Stimulated activated naive B cell treated with anti-CD40 and anti-IgM and Interleukin-4, amounts not matched to agents 10 μg/mL and 1 μg/mL and 100 μg/mL, for 72 hours (primary cell): ENCODE results near the gene RPS10.

Source experiments
- ATAC-seq, 2 donors: fragments of 150-1000 bp; cut with Tn5 transposase; replicated peaks; 2 replicates each; pipeline ENCODE4 v1.10.0; 2021; ENCODE audit warnings: moderate library complexity in 1 of 2
- DNase-seq: peaks from one replicate; pipeline ENCODE4 v3.0.0; 2021
- H3K27ac Mint-ChIP-seq: one replicate; pipeline ENCODE4 v1.8.0; 2022; ENCODE audit warnings: mild to moderate bottlenecking, mixed read lengths
- H3K27me3 Mint-ChIP-seq, 2 donors: one replicate each; pipeline ENCODE4 v1.8.0; 2022; ENCODE audit warnings: mixed read lengths in 2 of 2
- H3K36me3 Mint-ChIP-seq, 2 donors: one replicate each; pipeline ENCODE4 v1.8.0; 2022; ENCODE audit warnings: mixed read lengths in 2 of 2, mild to moderate bottlenecking in 1 of 2
- H3K4me1 Mint-ChIP-seq, 2 donors: one replicate each; pipeline ENCODE4 v1.8.0; 2022; ENCODE audit warnings: mixed read lengths in 2 of 2, mild to moderate bottlenecking in 1 of 2
- H3K4me3 Mint-ChIP-seq, 2 donors: one replicate each; pipeline ENCODE4 v1.8.0; 2022; ENCODE audit warnings: mild to moderate bottlenecking in 2 of 2, mixed read lengths in 2 of 2, moderate library complexity in 1 of 2
- H3K9me3 Mint-ChIP-seq, 2 donors: one replicate each; pipeline ENCODE4 v1.8.0; 2022; ENCODE audit warnings: mixed read lengths in 2 of 2, mild to moderate bottlenecking in 1 of 2

RPS10 gene

DNA sequence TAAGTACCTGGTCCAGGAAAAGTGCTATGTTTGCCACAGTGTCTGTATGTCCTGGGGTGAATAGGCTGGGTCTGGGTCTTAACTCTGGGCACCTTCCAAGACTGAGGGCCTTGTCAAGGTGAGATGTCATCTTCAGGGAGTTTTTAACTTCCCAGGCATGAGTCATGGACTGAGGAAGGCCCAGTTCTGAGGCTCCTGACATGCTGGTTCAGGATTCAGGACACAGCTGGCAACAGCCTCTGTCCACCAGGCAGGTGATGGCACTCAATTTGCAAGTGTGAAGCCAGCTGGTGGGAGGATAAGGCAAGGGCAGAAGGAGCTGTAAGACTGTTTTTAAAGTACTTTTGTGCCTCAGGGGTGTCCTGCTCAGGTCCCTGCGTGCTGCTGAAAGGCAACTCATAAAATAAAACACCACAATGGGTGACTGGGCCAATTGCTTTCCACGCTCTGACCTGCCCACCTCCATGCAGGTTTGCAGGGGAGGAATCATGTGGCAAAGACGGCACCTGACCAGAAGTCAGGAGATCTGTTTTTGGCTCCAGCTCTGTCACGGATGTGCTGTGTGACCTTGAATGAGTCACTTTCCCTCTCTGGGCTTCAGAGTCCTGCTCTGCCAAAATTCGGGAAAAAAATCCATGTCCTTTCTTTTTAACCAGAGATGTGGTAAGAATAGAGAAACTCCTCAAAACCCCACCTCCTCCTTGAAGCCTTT is 35.1 kb upstream of the RPS10 start:
- H3K27me3 Mint-ChIP-seq: peaks cover 27 to 40% of the 10 kb centered on the region in 2 donors
- no peaks in the 10 kb centered on the region for H3K9me3 Mint-ChIP-seq
- no peaks in the 10 kb centered on the region for H3K36me3 Mint-ChIP-seq
- ATAC-seq (no peak), DNase-seq (no peak)
- no peak overlapping the region for H3K27ac Mint-ChIP-seq
- H3K4me1 Mint-ChIP-seq: peaks cover 6 to 10% of the 10 kb centered on the region in 2 donors
- H3K4me3 Mint-ChIP-seq: no peak overlapping the region

DNA sequence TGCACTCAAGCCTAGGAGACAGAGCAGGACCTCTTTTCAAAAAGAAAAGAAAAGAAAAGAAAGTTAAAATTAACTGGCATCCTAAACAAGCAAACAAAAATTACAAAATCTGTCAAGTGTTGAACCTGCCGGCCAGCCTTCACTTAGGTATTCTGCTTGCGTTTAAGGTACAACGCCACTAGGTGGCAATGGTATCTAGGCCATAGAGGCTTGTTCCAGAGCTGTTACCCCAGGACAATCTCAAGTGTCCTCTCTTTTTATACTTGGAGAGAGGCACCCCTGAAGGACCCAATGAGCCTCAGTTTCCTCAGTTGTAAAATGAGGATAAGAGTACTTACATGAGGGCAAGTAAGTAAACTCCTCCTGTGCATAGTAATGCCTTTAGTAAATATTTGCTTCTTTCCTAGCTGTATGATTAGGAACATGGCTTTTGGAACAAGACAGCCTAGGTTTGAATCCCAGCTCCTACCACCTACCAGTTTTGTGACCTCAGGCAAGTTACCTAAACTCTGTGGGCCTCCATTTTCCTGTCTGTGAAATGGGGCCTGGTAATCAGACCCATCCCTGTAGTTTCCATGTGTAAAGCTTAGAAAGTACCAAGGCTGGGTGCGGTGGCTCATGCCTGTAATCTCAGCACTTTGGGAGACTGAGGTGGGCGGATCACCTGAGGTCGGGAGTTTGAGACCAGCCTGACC is 34.2 kb upstream of the RPS10 start:
- DNase-seq (peak; percentile 21), ATAC-seq (peak; percentile 86)
- peaks cover 18 to 34% of the 10 kb centered on the region in 2 donors for H3K27me3 Mint-ChIP-seq
- no peak overlapping the region for H3K27ac Mint-ChIP-seq
- no peak overlapping the region for H3K4me3 Mint-ChIP-seq
- no peaks in the 10 kb centered on the region for H3K9me3 Mint-ChIP-seq
- no peaks in the 10 kb centered on the region for H3K36me3 Mint-ChIP-seq
- H3K4me1 Mint-ChIP-seq: peaks cover under 1 to 3% of the 10 kb centered on the region in 2 donors

DNA sequence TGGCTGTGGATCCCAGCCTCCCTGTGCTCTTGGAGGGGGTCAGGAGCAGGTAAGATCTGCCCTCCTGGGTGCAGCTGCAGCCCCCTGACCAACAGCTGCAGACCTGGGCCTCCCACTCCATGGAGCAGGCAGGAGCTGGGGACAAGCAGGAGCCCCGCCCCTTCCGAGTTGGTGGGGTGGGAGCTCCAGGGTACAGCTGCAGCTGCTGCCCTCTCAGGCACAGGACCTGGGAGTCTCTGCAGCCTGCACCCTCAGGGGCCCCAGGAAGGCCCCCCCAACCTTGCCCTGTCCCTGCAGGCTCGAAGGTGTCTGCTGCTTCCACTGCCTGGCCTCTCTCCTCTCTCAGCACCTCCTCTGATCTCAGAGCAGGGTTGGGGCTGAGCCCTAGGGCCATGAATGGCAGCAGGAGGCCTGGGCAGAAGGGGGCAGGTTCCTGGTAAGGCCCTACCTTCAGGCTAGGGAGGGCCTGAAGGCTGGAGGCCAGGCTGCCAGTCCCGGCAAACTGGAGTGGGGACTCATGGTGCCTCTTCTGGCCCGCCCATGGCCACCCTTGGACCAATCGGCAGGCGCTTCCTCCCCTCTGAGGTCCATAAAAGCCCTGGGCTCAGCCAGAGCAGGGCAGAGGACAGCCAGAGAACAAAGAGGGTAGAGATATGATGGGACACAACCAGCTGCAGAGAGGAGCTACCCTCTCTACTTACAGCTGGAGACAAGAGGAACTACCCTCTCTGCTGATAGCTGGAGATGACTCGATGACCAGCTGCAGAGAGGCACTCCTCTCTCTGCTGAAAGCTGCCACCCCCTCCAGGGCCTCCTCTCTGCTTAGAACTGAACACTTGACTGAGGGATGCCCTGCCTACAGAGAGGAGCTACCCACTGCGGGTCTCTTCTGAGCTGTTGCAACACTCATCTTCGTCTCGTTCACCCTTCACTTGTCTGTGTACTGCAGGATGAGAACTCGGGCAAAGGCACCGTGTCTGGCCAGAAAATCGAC is 32.2 kb upstream of the RPS10 start:
- peak in 1 of 2 donors; percentile 36 for ATAC-seq

GRCh38 chr6:34457382-34457741 is 31.5 kb upstream of the RPS10 start:
- DNase-seq (no peak), ATAC-seq (peak in 1 of 2 donors; percentile 36)
- H3K4me1 Mint-ChIP-seq: no peaks in the 10 kb centered on the region
- H3K36me3 Mint-ChIP-seq: no peaks in the 10 kb centered on the region
- H3K9me3 Mint-ChIP-seq: no peaks in the 10 kb centered on the region
- no peak overlapping the region for H3K27ac Mint-ChIP-seq
- H3K4me3 Mint-ChIP-seq: no peak overlapping the region
- peaks cover 0 to 10% of the 10 kb centered on the region in 2 donors for H3K27me3 Mint-ChIP-seq

More for the DNA sequence above, 32.2 kb upstream of the RPS10 start:
- Mint-ChIP-seq H3K9me3 (no peaks in the 10 kb centered on the region), H3K27me3 (peaks cover 4 to 16% of the 10 kb centered on the region in 2 donors), H3K4me1 (no peaks in the 10 kb centered on the region), H3K27ac (no peak overlapping the region), H3K36me3 (no peaks in the 10 kb centered on the region), H3K4me3 (no peak overlapping the region)
- no peak for DNase-seq

GRCh38 chr6:34455831-34456230 is 30.0 kb upstream of the RPS10 start:
- H3K27me3 Mint-ChIP-seq: no peaks in the 10 kb centered on the region
- ATAC-seq (no peak), DNase-seq (no peak)
- H3K36me3 Mint-ChIP-seq: peaks cover 0 to 3% of the 10 kb centered on the region in 2 donors
- no peaks in the 10 kb centered on the region for H3K4me1 Mint-ChIP-seq
- H3K9me3 Mint-ChIP-seq: peaks cover 4 to 5% of the 10 kb centered on the region in 2 donors
- no peak overlapping the region for H3K4me3 Mint-ChIP-seq
- H3K27ac Mint-ChIP-seq: no peak overlapping the region

DNA sequence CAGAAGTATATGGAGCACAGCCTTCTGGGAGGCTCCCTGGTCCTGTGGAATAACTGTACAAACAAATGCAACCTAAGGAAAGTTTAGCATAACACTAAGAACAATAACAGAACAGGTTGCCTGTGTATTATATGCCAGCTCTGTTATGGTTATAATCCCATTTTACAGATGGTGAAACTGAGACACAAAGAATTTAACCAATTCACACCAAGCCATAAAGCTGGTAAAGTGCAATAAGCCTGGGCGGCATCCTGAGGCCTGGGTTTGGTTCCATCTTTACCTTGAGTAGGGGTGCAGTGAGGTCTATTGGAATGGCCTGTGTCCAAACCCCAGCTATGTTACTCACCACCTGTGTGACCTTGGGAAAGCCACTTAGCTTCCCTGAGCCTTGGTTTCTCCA is 25.3 kb upstream of the RPS10 start:
- DNase-seq (no peak), ATAC-seq (no peak)
- Mint-ChIP-seq H3K4me1 (no peaks in the 10 kb centered on the region), H3K9me3 (peaks cover 4 to 5% of the 10 kb centered on the region in 2 donors), H3K27ac (no peak overlapping the region), H3K4me3 (no peak overlapping the region), H3K27me3 (peaks cover 0 to 4% of the 10 kb centered on the region in 2 donors), H3K36me3 (peaks cover 0 to 3% of the 10 kb centered on the region in 2 donors)

- no peak overlapping the region for H3K4me3 Mint-ChIP-seq
- H3K36me3 Mint-ChIP-seq: peaks cover 0 to 3% of the 10 kb centered on the region in 2 donors
- H3K4me1 Mint-ChIP-seq: no peaks in the 10 kb centered on the region
- H3K27ac Mint-ChIP-seq: no peak overlapping the region
- DNase-seq (no peak), ATAC-seq (peak; percentile 34 to 63)
- H3K27me3 Mint-ChIP-seq: peaks cover 0 to 4% of the 10 kb centered on the region in 2 donors
- peaks cover 4 to 5% of the 10 kb centered on the region in 2 donors for H3K9me3 Mint-ChIP-seq
Observed at GRCh38 chr6:34447910-34448309, 22.0 kb upstream of the RPS10 start.

- H3K27me3 Mint-ChIP-seq: peaks cover 0 to 4% of the 10 kb centered on the region in 2 donors
- H3K36me3 Mint-ChIP-seq: peaks cover 0 to 3% of the 10 kb centered on the region in 2 donors
- no peak overlapping the region for H3K4me3 Mint-ChIP-seq
- no peak overlapping the region for H3K27ac Mint-ChIP-seq
- DNase-seq: no peak
- no peaks in the 10 kb centered on the region for H3K4me1 Mint-ChIP-seq
- peaks cover 4 to 5% of the 10 kb centered on the region in 2 donors for H3K9me3 Mint-ChIP-seq
- ATAC-seq: no peak
Observed at GRCh38 chr6:34447386-34447785, 21.5 kb upstream of the RPS10 start.

GRCh38 chr6:34445313-34445860 is 19.5 kb upstream of the RPS10 start:
- Mint-ChIP-seq H3K9me3 (no peaks in the 10 kb centered on the region), H3K36me3 (no peaks in the 10 kb centered on the region), H3K4me1 (peaks cover 2 to 6% of the 10 kb centered on the region in 2 donors), H3K4me3 (no peak overlapping the region), H3K27me3 (peaks cover 0 to 4% of the 10 kb centered on the region in 2 donors), H3K27ac (no peak overlapping the region)
- ATAC-seq (no peak), DNase-seq (no peak)

- H3K27ac Mint-ChIP-seq: no peak overlapping the region
- ATAC-seq: no peak
- no peaks in the 10 kb centered on the region for H3K36me3 Mint-ChIP-seq
- DNase-seq: no peak
- no peaks in the 10 kb centered on the region for H3K9me3 Mint-ChIP-seq
- H3K4me1 Mint-ChIP-seq: peaks cover 2 to 6% of the 10 kb centered on the region in 2 donors
- H3K4me3 Mint-ChIP-seq: no peak overlapping the region
- no peaks in the 10 kb centered on the region for H3K27me3 Mint-ChIP-seq
Observed at GRCh38 chr6:34441526-34441925, 15.7 kb upstream of the RPS10 start.

- no peaks in the 10 kb centered on the region for H3K36me3 Mint-ChIP-seq
- ATAC-seq: no peak
- H3K27ac Mint-ChIP-seq: no peak overlapping the region
Observed at GRCh38 chr6:34439442-34439841, 13.6 kb upstream of the RPS10 start.

GRCh38 chr6:34438705-34439104 is 12.8 kb upstream of the RPS10 start:
- Mint-ChIP-seq H3K4me1 (peaks cover 2 to 6% of the 10 kb centered on the region in 2 donors), H3K27ac (no peak overlapping the region), H3K36me3 (no peaks in the 10 kb centered on the region), H3K27me3 (no peaks in the 10 kb centered on the region), H3K4me3 (no peak overlapping the region), H3K9me3 (no peaks in the 10 kb centered on the region)
- DNase-seq (no peak), ATAC-seq (no peak)

More at GRCh38 chr6:34439442-34439841, 13.6 kb upstream of the RPS10 start:
- Mint-ChIP-seq H3K27me3 (no peaks in the 10 kb centered on the region), H3K4me3 (no peak overlapping the region), H3K9me3 (no peaks in the 10 kb centered on the region), H3K4me1 (peaks cover 2 to 6% of the 10 kb centered on the region in 2 donors)
- DNase-seq: no peak

GRCh38 chr6:34437644-34437970 is 11.7 kb upstream of the RPS10 start:
- H3K36me3 Mint-ChIP-seq: no peaks in the 10 kb centered on the region
- DNase-seq: no peak
- H3K27ac Mint-ChIP-seq: no peak overlapping the region
- H3K4me1 Mint-ChIP-seq: peaks cover 2 to 6% of the 10 kb centered on the region in 2 donors
- no peaks in the 10 kb centered on the region for H3K9me3 Mint-ChIP-seq
- no peaks in the 10 kb centered on the region for H3K27me3 Mint-ChIP-seq
- ATAC-seq: no peak
- H3K4me3 Mint-ChIP-seq: no peak overlapping the region
